ENCODE measurements around the gene UBE2D3.
"Not testable (repeated sequence)": the region's sequence is repeated elsewhere in the genome, so short reads cannot be mapped to it uniquely, and the experiment has no call there.

Gene UBE2D3

DNA sequence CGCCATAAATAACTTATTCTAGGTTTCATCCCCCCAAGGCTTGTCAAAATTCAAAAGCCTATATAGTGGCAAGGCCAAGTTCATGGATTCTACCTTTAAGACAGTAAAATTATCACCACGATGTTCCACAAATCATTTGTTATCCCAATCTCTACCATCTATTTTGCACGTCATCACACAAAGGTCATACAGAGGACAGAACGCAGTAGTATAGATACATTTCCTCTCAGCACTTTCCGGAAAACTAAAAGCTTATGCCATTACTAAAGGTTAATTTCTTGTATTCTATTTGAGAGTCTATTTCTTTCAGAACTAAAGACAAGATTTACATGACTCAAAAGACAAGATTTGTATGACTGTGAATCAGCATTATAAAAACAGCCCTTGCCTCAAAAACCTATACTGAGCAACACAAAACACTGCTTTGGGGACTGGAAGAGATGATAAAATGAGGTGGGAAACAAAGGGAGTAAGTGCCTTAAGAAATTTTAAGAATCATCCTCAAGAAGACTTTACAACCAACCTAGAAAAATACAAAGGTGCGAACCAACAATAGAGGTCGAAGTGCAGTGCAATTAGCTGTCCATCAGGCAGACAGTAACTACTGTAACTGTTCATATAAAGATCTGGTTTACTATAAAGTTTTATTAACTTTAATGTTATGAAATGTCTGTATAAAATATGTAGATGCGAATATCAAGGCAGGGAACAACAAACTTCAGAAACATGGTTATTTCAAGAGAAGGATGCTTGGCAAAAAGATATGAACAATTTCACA lies 7.6 kb downstream of the UBE2D3 start:
- no peaks in the 10 kb centered on the region for H3K27me3 ChIP-seq (ENCODE audit: insufficient read depth, insufficient read length)
- H3K36me3 ChIP-seq (ENCODE audit: insufficient read depth, insufficient read length, low read length), result peaks cover 66% of the 10 kb centered on the region
- TF ChIP-seq YY1 (IDR thresholded peaks at IDR 0.05; ENCODE audit: insufficient read depth, insufficient read length) (no peak), ZNF274 (IDR thresholded peaks at IDR 0.05; ENCODE audit: low read depth, low read length) (no peak), SUZ12 (IDR thresholded peaks at IDR 0.05; ENCODE audit: extremely low read depth, insufficient read depth, insufficient read length) (no peak)
- H3K4me3 ChIP-seq (ENCODE audit: insufficient read length, low read depth), result no peak overlapping the region
- DNase-seq (ENCODE audit: low read depth, low spot score), result no peak
- H3K4me1 ChIP-seq (ENCODE audit: insufficient read depth, insufficient read length), result peaks cover 2% of the 10 kb centered on the region
- no peak overlapping the region for H3K9ac ChIP-seq (ENCODE audit: insufficient read length, low read depth)
- H3K9me3 ChIP-seq (ENCODE audit: insufficient read depth, low read length), result no peaks in the 10 kb centered on the region

DNA sequence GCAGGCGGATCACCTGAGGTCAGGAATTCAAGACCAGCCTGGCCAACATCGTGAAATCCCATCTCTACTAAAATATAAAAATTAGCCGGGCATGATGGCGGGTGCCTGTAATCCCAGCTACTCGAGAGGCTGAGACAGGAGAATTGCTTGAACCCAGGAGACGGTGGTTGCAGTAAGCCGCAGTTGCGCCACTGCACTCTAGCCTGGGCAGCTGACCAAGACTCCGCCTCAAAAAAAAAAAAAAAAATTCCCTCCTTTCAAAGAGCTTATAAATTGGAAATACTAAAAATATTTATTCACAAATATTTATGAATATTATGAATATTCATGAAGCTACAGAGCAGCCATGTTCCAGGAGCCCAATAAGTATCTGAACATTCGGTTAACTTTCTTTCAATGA lies 8.3 kb downstream of the UBE2D3 start:
- H3K4me3 ChIP-seq (ENCODE audit: insufficient read length, low read depth); H3K4me1 ChIP-seq (ENCODE audit: insufficient read depth, insufficient read length): not testable (repeated sequence)

DNA sequence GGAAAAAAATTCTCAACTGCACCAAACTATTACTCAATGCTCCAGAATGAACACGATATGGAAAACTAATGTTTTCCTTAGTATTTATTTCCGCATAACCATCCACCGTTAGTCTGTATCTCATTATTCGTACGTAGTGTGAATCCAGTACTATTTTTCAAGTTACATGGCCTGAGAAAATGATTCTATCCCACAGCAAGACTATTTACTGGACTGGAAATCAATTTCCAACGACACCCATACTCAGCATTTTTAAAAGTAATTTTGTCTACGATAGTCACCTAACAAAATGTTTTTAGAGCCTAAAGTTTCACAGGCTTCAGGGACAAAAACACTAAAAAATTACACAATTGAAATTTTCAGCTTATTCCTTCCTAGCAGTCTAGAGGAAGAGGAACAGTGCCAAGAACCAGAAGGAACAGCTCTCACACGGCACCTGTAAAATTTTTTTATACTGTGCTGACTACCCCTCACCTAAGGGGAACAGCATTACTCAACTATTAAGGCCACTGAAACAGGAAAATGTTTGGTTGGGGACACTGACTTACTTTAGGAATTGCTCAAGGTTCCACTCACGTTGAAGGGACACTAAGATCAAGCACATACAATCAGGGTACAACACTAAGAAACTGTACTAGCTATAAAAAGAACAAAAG lies 9.6 kb downstream of the UBE2D3 start:
- TF ChIP-seq YY1 (IDR thresholded peaks at IDR 0.05; ENCODE audit: insufficient read depth, insufficient read length) (no peak), ZNF274 (IDR thresholded peaks at IDR 0.05; ENCODE audit: low read depth, low read length) (no peak), SUZ12 (IDR thresholded peaks at IDR 0.05; ENCODE audit: extremely low read depth, insufficient read depth, insufficient read length) (no peak)
- no peak overlapping the region for H3K4me3 ChIP-seq (ENCODE audit: insufficient read length, low read depth)
- H3K9me3 ChIP-seq (ENCODE audit: insufficient read depth, low read length), result no peaks in the 10 kb centered on the region
- H3K4me1 ChIP-seq (ENCODE audit: insufficient read depth, insufficient read length), result no peaks in the 10 kb centered on the region
- no peak for DNase-seq (ENCODE audit: low read depth, low spot score)
- H3K27me3 ChIP-seq (ENCODE audit: insufficient read depth, insufficient read length), result no peaks in the 10 kb centered on the region
- no peak overlapping the region for H3K9ac ChIP-seq (ENCODE audit: insufficient read length, low read depth)
- H3K36me3 ChIP-seq (ENCODE audit: insufficient read depth, insufficient read length, low read length), result peaks cover 62% of the 10 kb centered on the region

More for the DNA sequence above, 8.3 kb downstream of the UBE2D3 start:
- not testable (repeated sequence) for H3K9me3 ChIP-seq (ENCODE audit: insufficient read depth, low read length); H3K9ac ChIP-seq (ENCODE audit: insufficient read length, low read depth); H3K27me3 ChIP-seq (ENCODE audit: insufficient read depth, insufficient read length); DNase-seq (ENCODE audit: low read depth, low spot score)
- peaks cover 64% of the 10 kb centered on the region for H3K36me3 ChIP-seq (ENCODE audit: insufficient read depth, insufficient read length, low read length)

DNA sequence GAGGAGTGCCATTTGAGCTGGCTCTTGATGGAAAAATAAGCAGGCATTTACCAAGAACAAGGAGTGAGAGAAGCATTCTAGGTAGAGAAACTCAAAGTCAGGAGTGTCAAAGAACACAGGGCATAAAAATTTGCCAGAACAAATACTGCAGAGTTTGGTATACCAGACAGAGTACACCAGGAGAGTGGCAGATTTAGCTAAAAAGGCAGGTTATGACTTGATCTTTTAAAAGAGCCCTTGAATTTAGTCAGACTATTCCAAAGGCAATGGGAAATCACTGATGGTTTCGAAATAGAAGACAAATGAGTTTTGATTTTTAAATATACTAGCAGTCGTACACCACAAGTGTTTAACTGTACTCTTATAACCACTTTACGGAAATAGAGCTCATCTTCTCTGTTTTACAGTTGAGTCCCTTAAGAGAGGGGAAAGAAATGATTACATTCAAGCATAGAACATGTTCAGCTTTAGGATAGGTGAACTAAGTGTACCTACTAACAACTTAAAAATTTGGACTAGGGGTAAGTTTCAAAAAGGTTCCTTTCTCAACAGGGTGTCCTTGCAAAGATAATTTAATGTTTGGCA lies 10.2 kb downstream of the UBE2D3 start:
- H3K4me1 ChIP-seq (ENCODE audit: insufficient read depth, insufficient read length), result no peaks in the 10 kb centered on the region
- TF ChIP-seq SUZ12 (IDR thresholded peaks at IDR 0.05; ENCODE audit: extremely low read depth, insufficient read depth, insufficient read length) (no peak), ZNF274 (IDR thresholded peaks at IDR 0.05; ENCODE audit: low read depth, low read length) (no peak), YY1 (IDR thresholded peaks at IDR 0.05; ENCODE audit: insufficient read depth, insufficient read length) (no peak)
- no peaks in the 10 kb centered on the region for H3K9me3 ChIP-seq (ENCODE audit: insufficient read depth, low read length)
- H3K4me3 ChIP-seq (ENCODE audit: insufficient read length, low read depth), result no peak overlapping the region
- H3K27me3 ChIP-seq (ENCODE audit: insufficient read depth, insufficient read length), result no peaks in the 10 kb centered on the region
- no peak for DNase-seq (ENCODE audit: low read depth, low spot score)
- no peak overlapping the region for H3K9ac ChIP-seq (ENCODE audit: insufficient read length, low read depth)
- H3K36me3 ChIP-seq (ENCODE audit: insufficient read depth, insufficient read length, low read length), result peaks cover 63% of the 10 kb centered on the region

DNA sequence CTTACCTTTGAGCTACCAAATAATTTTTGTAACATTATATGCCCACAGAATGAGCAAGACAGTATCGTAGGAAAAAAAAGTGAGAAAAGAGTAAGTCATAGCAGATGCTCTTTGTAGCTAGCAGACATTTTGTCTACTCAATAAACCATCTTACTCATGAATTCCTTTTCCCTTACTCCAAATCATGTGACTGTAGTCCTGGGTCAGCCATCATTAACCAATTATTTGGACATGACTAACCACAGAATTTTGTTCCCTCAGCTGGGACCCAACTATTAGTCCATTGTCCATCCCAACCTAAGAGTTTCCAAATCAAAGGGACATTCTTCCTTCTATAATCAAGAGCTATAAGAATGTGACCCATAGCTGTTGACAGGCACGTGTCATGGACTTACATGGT lies 11.4 kb downstream of the UBE2D3 start:
- Histone ChIP-seq H3K9me3 (ENCODE audit: insufficient read depth, low read length) (no peaks in the 10 kb centered on the region), H3K9ac (ENCODE audit: insufficient read length, low read depth) (no peak overlapping the region), H3K27me3 (ENCODE audit: insufficient read depth, insufficient read length) (no peaks in the 10 kb centered on the region), H3K36me3 (ENCODE audit: insufficient read depth, insufficient read length, low read length) (peaks cover 59% of the 10 kb centered on the region), H3K4me1 (ENCODE audit: insufficient read depth, insufficient read length) (no peaks in the 10 kb centered on the region), H3K4me3 (ENCODE audit: insufficient read length, low read depth) (no peak overlapping the region)
- TF ChIP-seq ZNF274 (IDR thresholded peaks at IDR 0.05; ENCODE audit: low read depth, low read length) (no peak), SUZ12 (IDR thresholded peaks at IDR 0.05; ENCODE audit: extremely low read depth, insufficient read depth, insufficient read length) (no peak), YY1 (IDR thresholded peaks at IDR 0.05; ENCODE audit: insufficient read depth, insufficient read length) (no peak)
- no peak for DNase-seq (ENCODE audit: low read depth, low spot score)

DNA sequence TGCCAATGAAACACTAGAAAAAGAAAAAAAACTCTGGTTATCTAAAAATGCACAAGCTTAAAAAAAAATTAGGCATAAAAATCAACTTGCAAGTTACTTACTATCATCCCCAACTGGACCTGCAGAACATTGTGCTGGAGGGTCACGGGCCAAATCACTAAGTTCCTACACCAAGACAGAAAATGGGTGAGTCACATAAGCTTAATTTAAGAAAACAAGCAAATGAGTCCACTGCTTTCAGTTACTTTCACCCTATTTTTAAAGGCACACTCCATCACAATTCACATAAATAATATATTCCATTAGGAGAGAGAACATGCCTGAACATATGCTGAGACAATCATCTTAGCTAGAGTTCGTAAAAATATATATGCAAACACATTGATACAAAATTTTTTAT lies 17.7 kb downstream of the UBE2D3 start:
- TF ChIP-seq YY1 (IDR thresholded peaks at IDR 0.05; ENCODE audit: insufficient read depth, insufficient read length), result no peak
- no peak for TF ChIP-seq SUZ12 (IDR thresholded peaks at IDR 0.05; ENCODE audit: extremely low read depth, insufficient read depth, insufficient read length)
- TF ChIP-seq ZNF274 (IDR thresholded peaks at IDR 0.05; ENCODE audit: low read depth, low read length), result no peak
- no peaks in the 10 kb centered on the region for H3K9me3 ChIP-seq (ENCODE audit: insufficient read depth, low read length)
- no peak overlapping the region for H3K9ac ChIP-seq (ENCODE audit: insufficient read length, low read depth)
- no peak for DNase-seq (ENCODE audit: low read depth, low spot score)
- no peaks in the 10 kb centered on the region for H3K4me1 ChIP-seq (ENCODE audit: insufficient read depth, insufficient read length)
- H3K27me3 ChIP-seq (ENCODE audit: insufficient read depth, insufficient read length), result no peaks in the 10 kb centered on the region
- no peak overlapping the region for H3K4me3 ChIP-seq (ENCODE audit: insufficient read length, low read depth)
- H3K36me3 ChIP-seq (ENCODE audit: insufficient read depth, insufficient read length, low read length), result peaks cover 64% of the 10 kb centered on the region

DNA sequence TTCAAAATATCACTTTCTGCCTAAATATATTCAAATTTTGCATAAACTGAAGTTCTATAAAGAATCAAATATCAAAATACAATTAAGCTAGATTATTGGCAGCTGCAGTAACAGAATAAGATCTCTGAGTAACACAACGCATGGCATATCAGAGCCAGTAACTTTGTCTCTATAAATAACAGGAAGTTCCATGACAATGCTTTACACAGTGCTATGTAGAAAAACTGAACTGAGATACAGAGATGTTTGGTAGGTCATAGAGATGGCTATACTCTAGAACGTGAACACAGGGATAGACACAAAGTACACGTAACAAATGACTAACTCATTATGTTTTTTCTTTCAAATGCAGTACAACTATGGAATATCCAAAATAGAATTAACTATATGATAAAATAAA lies 18.2 kb downstream of the UBE2D3 start:
- Histone ChIP-seq H3K4me1 (ENCODE audit: insufficient read depth, insufficient read length) (no peaks in the 10 kb centered on the region), H3K9me3 (ENCODE audit: insufficient read depth, low read length) (no peaks in the 10 kb centered on the region), H3K36me3 (ENCODE audit: insufficient read depth, insufficient read length, low read length) (peaks cover 65% of the 10 kb centered on the region), H3K27me3 (ENCODE audit: insufficient read depth, insufficient read length) (no peaks in the 10 kb centered on the region), H3K9ac (ENCODE audit: insufficient read length, low read depth) (no peak overlapping the region), H3K4me3 (ENCODE audit: insufficient read length, low read depth) (no peak overlapping the region)
- TF ChIP-seq YY1 (IDR thresholded peaks at IDR 0.05; ENCODE audit: insufficient read depth, insufficient read length), result no peak
- TF ChIP-seq ZNF274 (IDR thresholded peaks at IDR 0.05; ENCODE audit: low read depth, low read length), result no peak
- TF ChIP-seq SUZ12 (IDR thresholded peaks at IDR 0.05; ENCODE audit: extremely low read depth, insufficient read depth, insufficient read length), result no peak
- DNase-seq (ENCODE audit: low read depth, low spot score), result no peak

Measured in NT2/D1 (cell line).